Endothelial cell of umbilical vein (primary cell): Measurements from ENCODE around the gene EHMT1. TPM values are rescaled to one million over a fixed set of nuclear protein-coding genes. Genes with fewer than 3 reads are reported as not detected.

Experiments
- BruUV-seq: library from RNA; stranded (reverse); fragments of 400-500 nt; replicated peaks from 2 replicates; lab custom pipeline; 2021; lab: Mats Ljungman, UMichigan
- CTCF ChIA-PET: fragments of 300-600, 350-600 bp; sonication (Branson Sonifier 250); formaldehyde crosslinking; loops from one replicate; lab custom pipeline; 2021; ENCODE audit warnings: antibody characterized with exemption, inconsistent platforms; lab: Charles Lee
- POLR2A ChIA-PET: fragments of 300-600, 350-600 bp; sonication (Branson Sonifier 250); formaldehyde crosslinking; loops from one replicate; lab custom pipeline; 2021; ENCODE audit warnings: antibody characterized with exemption, inconsistent platforms; lab: Charles Lee
- DNase-seq: peaks from one replicate; pipeline ENCODE4 v3.0.0-alpha.2; 2011; ENCODE audit warnings: low read depth, low spot score
- FAIRE-seq: peaks from 2 replicates; lab custom pipeline; 2011; peaks lifted over from hg19 to GRCh38; lab: Jason Lieb, UNC
- H2AFZ ChIP-seq: 2 replicates; pipeline ENCODE4 v1.6.0; 2012; ENCODE audit warnings: low read depth, low read length, control low read depth, inconsistent platforms
- H3K27ac ChIP-seq: 2 replicates; pipeline ENCODE4 v1.5.1; 2011; ENCODE audit warnings: low read depth, mild to moderate bottlenecking, control low read depth, low read length, moderate library complexity; ENCODE audit not compliant: insufficient read depth
- H3K27me3 ChIP-seq, 2 experiments: 2 replicates each; pipeline versions ENCODE4 v1.6.0 to v1.6.1; 2011; ENCODE audit warnings: low read length in 2 of 2, mixed read lengths in 1 of 2; ENCODE audit not compliant: control insufficient read depth in 2 of 2, insufficient read depth in 2 of 2
- H3K36me3 ChIP-seq, 2 experiments: 2 replicates in 1 of 2; 3 replicates in 1 of 2; pipeline ENCODE4 v1.5.1; 2011; ENCODE audit warnings: low read length in 2 of 2, mild to moderate bottlenecking in 1 of 2, moderate library complexity in 1 of 2; ENCODE audit not compliant: control insufficient read depth in 2 of 2, insufficient read depth in 2 of 2; ENCODE audit errors: extremely low read depth in 1 of 2
- H3K4me1 ChIP-seq: 3 replicates; pipeline ENCODE4 v1.5.1; 2011; ENCODE audit warnings: mild to moderate bottlenecking, low read length; ENCODE audit not compliant: control insufficient read depth, insufficient read depth; ENCODE audit errors: extremely low read depth
- H3K4me2 ChIP-seq: 2 replicates; pipeline ENCODE4 v1.6.1; 2011; ENCODE audit warnings: low read length, control low read depth, mixed read lengths; ENCODE audit not compliant: insufficient read depth
- H3K4me3 ChIP-seq, 3 experiments: fragments of 200-600 bp in 1 of 3; sonication (generic), shearing (Covaris generic) in 1 of 3; replicated peaks in 1 of 3; 2 replicates each; pipeline ENCODE4 v1.5.1; 2011 to 2016; ENCODE audit warnings: control low read depth in 3 of 3, low read length in 3 of 3, mild to moderate bottlenecking in 2 of 3, inconsistent platforms in 1 of 3, low read depth in 1 of 3, moderate library complexity in 1 of 3; ENCODE audit not compliant: insufficient read depth in 1 of 3
- H3K79me2 ChIP-seq: 2 replicates; pipeline ENCODE4 v1.6.0; 2012; ENCODE audit warnings: low read length, inconsistent platforms; ENCODE audit not compliant: control insufficient read depth, insufficient read depth
- H3K9ac ChIP-seq: replicated peaks from 2 replicates; pipeline ENCODE3; 2011; ENCODE audit warnings: low read length, control low read depth; ENCODE audit not compliant: insufficient read depth; ENCODE audit errors: extremely low read depth
- H3K9me1 ChIP-seq: replicated peaks from 3 replicates; pipeline ENCODE4 v1.6.0; 2011; ENCODE audit warnings: mild to moderate bottlenecking, low read length; ENCODE audit not compliant: control insufficient read depth, insufficient read depth; ENCODE audit errors: extremely low read depth
- H3K9me3 ChIP-seq: replicated peaks from 2 replicates; pipeline ENCODE4 v1.5.1; 2012; ENCODE audit warnings: low read length, inconsistent platforms; ENCODE audit not compliant: control insufficient read depth, insufficient read depth
- H4K20me1 ChIP-seq: replicated peaks from 2 replicates; pipeline ENCODE3; 2011; ENCODE audit warnings: mild to moderate bottlenecking, low read length; ENCODE audit not compliant: control insufficient read depth, insufficient read depth; ENCODE audit errors: extremely low read depth
- CTCF ChIP-seq, 2 donors: IDR thresholded peaks; 1 replicate in 1 of 2; 2 replicates in 1 of 2; pipeline ENCODE4 v1.5.1; 2011; ENCODE audit warnings: low read length in 2 of 2, mild to moderate bottlenecking in 2 of 2, moderate library complexity in 2 of 2, control low read depth in 1 of 2, inconsistent platforms in 1 of 2, low read depth in 1 of 2; ENCODE audit not compliant: insufficient read depth in 1 of 2; ENCODE audit errors: extremely low read depth in 1 of 2
- EZH2 ChIP-seq: IDR thresholded peaks from 2 replicates; pipeline ENCODE4 v1.6.1; 2012; ENCODE audit warnings: borderline replicate concordance, low read depth, mild to moderate bottlenecking, moderate library complexity, low read length, inconsistent platforms; ENCODE audit not compliant: severe bottlenecking
- FOS ChIP-seq: IDR thresholded peaks from 2 replicates; pipeline ENCODE4 v1.6.1; 2011; ENCODE audit warnings: mild to moderate bottlenecking, low read length, moderate library complexity, borderline replicate concordance; ENCODE audit not compliant: insufficient read depth
- GATA2 ChIP-seq: IDR thresholded peaks from 2 replicates; pipeline ENCODE4 v1.7.0; 2011; ENCODE audit warnings: low read depth, mild to moderate bottlenecking, moderate library complexity, mixed read lengths, low read length; ENCODE audit not compliant: insufficient read length, insufficient read depth
- JUN ChIP-seq: IDR thresholded peaks from 2 replicates; pipeline ENCODE4 v1.6.1; 2011; ENCODE audit warnings: borderline replicate concordance, low read depth; ENCODE audit not compliant: insufficient read length, insufficient read depth
- MAX ChIP-seq: IDR thresholded peaks from 2 replicates; pipeline ENCODE4 v1.6.1; 2011; ENCODE audit not compliant: insufficient read depth, insufficient read length
- MYC ChIP-seq: IDR thresholded peaks from one replicate; pipeline ENCODE4 v1.6.1; 2011; ENCODE audit warnings: mild to moderate bottlenecking, low read depth, low read length
- POLR2A ChIP-seq: IDR thresholded peaks from 2 replicates; pipeline ENCODE4 v1.6.1; 2012; ENCODE audit warnings: low read depth, mild to moderate bottlenecking, control low read depth, low read length
- POLR2AphosphoS5 ChIP-seq: IDR thresholded peaks from 2 replicates; pipeline ENCODE4 v1.6.1; 2012; ENCODE audit warnings: low read depth, mild to moderate bottlenecking, control low read depth, low read length, moderate library complexity; ENCODE audit not compliant: insufficient read depth
- dilution Hi-C: fragments of 300-500 bp; cut with MboI; formaldehyde crosslinking; loops from one replicate; pipeline ENCODE4 v1.15.0; 2019; ENCODE audit warnings: low sequenced_read_pairs; ENCODE audit not compliant: extremely low pct_ligation_motif_present
- intact Hi-C: fragments of 100-400 bp; cut with micrococcal nuclease; formaldehyde crosslinking; loops from one replicate; pipeline ENCODE4 v1.10.0; 2022
- polyA plus RNA-seq, 4 experiments: library from polyadenylated mRNA; depleted of rRNA in 3 of 4; stranded (reverse) in 3 of 4; unstranded in 1 of 4; fragments of >200 nt; gene quantifications; 2 replicates each; pipeline versions ENCODE4 v1.2.1 to v1.2.3, GENCODE V29; 2011 to 2012; ENCODE audit warnings: missing spikeins in 1 of 4
- total RNA-seq: library from RNA; stranded (reverse); gene quantifications from 2 replicates; pipeline ENCODE4 v1.2.3, GENCODE V29; 2021

The EHMT1 gene
- total and polyA plus RNA-seq, 2 donors (not counting 3 experiments of a cell fraction or from before 2014, with no cell fraction given), result 48.2 to 104 TPM

GRCh38 chr9:137705906-137706305, 87.1 kb downstream of the EHMT1 start:
- ChIA-PET CTCF (no interaction called here), POLR2A (no interaction called here)
- no peak overlapping the region for H3K4me3 ChIP-seq
- H3K9me3 ChIP-seq, result no peaks in the 10 kb centered on the region
- no TSS peak for BruUV-seq
- H3K27ac ChIP-seq, result no peak overlapping the region
- intact Hi-C loops, result no loop called here
- no peak overlapping the region for H2AFZ ChIP-seq
- H4K20me1 ChIP-seq, result peaks cover 2% of the 10 kb centered on the region
- dilution Hi-C loops, result no loop called here
- TF ChIP-seq MAX (no peak), GATA2 (no peak), JUN (no peak), CTCF (IDR thresholded peaks at IDR 0.05; ENCODE audit: extremely low read depth in 1 of 2, insufficient read depth in 1 of 2, low read depth in 1 of 2, low read length in 2 of 2) (no peak), POLR2AphosphoS5 (no peak), EZH2 (no peak), FOS (no peak), POLR2A (no peak), MYC (no peak)
- no peaks in the 10 kb centered on the region for H3K4me1 ChIP-seq
- H3K36me3 ChIP-seq, result peaks cover 0 to 2% of the 10 kb centered on the region in 2 experiments
- no peak overlapping the region for H3K4me2 ChIP-seq
- FAIRE-seq, result no peak
- peaks cover 73% of the 10 kb centered on the region for H3K79me2 ChIP-seq
- no peaks in the 10 kb centered on the region for H3K27me3 ChIP-seq
- no peaks in the 10 kb centered on the region for H3K9me1 ChIP-seq
- H3K9ac ChIP-seq, result no peak overlapping the region
- no peak for DNase-seq
